ENCODE results near the gene PRPSAP2.
A peak's percentile ranks its signal among the peaks of the same experiment; 100 is the strongest.

The PRPSAP2 gene

DNA sequence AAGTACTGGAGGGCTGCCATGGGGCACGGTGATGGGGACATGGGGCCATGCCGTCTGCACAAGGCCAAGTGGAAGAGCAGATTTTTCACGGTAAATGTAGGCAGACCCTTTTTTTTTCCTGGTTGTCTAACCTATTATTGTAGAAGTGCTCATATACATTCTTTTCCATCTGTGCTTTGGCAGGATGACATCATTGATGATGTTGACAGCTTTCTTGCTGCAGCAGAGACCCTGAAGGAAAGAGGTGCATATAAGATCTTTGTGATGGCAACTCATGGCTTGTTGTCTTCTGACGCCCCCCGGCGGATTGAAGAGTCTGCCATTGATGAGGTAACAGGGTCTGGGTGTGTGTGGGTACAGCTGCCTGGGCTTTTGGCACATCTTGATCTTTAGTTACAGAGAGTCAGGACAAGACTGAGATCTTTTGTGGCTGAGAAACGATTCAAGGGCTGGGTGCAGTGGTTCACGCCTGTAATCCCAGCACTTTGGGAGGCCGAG lies 70.7 kb downstream of the PRPSAP2 start:
- TF ChIP-seq, protein P1, sequence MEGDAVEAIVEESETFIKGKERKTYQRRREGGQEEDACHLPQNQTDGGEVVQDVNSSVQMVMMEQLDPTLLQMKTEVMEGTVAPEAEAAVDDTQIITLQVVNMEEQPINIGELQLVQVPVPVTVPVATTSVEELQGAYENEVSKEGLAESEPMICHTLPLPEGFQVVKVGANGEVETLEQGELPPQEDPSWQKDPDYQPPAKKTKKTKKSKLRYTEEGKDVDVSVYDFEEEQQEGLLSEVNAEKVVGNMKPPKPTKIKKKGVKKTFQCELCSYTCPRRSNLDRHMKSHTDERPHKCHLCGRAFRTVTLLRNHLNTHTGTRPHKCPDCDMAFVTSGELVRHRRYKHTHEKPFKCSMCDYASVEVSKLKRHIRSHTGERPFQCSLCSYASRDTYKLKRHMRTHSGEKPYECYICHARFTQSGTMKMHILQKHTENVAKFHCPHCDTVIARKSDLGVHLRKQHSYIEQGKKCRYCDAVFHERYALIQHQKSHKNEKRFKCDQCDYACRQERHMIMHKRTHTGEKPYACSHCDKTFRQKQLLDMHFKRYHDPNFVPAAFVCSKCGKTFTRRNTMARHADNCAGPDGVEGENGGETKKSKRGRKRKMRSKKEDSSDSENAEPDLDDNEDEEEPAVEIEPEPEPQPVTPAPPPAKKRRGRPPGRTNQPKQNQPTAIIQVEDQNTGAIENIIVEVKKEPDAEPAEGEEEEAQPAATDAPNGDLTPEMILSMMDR (conservative IDR thresholded peaks at IDR 0.05; ENCODE audit: low read depth, low read length) = no peak
- DNase-seq (ENCODE audit: low read depth) = no peak
- no peak overlapping the region for H3K4me3 ChIP-seq (ENCODE audit: low read depth, low read length)

DNA sequence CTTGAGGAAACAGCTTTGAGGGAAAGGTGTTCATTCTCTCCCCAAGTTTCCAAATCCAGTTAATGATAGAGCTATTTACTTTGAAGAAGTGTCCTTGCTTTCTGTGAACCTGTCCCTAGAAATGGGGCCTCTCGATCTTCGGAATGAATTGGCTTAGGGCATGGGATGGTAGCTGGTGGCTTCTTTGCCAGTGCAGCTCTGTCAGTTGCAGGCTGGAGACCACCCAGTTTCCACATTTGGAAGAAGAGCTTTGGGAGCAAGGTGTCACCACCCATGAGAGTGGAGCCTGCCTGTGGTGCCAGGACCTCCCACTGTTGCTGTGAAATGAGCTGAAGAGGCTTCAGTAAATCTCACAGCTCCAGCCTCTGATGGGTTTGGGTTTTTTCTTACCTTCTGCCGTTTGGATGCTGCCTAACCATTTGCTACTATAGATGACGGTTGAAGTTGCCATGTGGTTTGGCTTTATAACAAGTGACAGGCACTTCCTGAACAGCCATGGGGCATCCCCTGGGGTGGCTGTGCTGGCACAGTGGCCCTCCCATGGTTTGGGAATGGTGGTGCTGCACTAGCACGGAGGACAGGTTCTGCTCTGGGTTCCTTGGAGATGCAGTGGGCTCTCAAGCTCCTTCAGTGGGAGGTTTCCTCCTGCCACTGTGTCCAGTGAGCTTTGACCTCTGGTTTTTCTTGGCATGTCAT lies 74.6 kb downstream of the PRPSAP2 start:
- no peak for DNase-seq (ENCODE audit: low read depth)
- TF ChIP-seq, protein P1 (conservative IDR thresholded peaks at IDR 0.05; ENCODE audit: low read depth, low read length) = no peak
- H3K4me3 ChIP-seq (ENCODE audit: low read depth, low read length) = no peak overlapping the region

DNA sequence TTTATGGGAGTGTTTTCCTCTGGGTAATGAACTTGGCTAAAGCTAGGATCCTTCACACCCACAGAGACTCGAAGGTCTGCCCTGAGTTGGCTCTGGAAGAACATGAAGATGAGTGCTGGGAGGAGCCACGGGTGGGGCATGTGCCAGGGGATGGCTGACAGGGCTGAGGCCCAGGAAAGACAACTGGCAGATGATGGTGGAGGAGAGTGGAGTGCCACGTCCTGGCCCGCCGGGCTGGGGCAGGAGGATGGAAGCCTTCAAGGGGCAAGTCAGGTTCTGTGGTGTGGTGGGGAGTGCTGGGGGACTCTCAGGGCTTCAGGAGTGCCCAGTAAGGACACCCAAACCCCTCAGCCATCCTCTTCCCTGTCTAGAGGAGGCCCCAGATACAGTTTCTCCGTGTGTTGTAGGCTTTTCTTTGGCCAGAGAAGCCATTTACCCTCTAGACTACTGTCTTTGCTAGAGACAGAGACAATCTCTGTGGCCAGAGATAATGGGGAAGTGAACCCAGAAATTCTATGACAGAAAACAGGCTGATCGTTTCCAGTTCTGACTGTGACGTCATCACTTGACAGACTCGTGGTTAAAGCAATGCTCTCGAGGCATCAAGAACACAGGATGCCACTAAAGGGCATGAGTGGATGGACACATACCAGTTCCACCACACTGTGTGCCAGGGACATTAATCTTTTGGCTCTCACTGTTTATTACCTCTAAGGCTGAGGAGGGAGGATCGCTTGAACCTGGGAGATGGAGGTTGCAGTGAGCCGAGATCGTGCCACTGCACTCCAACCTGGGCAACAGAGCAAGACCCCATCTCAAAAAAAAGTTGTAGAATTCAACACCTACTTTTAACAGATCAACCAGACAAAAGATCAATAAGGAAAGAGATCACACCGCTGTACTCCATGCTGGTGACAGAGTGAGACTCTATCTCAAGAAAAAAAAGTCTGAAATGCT lies 75.4 kb downstream of the PRPSAP2 start:
- no peak for DNase-seq (ENCODE audit: low read depth)
- TF ChIP-seq, protein P1 (conservative IDR thresholded peaks at IDR 0.05; ENCODE audit: low read depth, low read length) = no peak
- no peak overlapping the region for H3K4me3 ChIP-seq (ENCODE audit: low read depth, low read length)

DNA sequence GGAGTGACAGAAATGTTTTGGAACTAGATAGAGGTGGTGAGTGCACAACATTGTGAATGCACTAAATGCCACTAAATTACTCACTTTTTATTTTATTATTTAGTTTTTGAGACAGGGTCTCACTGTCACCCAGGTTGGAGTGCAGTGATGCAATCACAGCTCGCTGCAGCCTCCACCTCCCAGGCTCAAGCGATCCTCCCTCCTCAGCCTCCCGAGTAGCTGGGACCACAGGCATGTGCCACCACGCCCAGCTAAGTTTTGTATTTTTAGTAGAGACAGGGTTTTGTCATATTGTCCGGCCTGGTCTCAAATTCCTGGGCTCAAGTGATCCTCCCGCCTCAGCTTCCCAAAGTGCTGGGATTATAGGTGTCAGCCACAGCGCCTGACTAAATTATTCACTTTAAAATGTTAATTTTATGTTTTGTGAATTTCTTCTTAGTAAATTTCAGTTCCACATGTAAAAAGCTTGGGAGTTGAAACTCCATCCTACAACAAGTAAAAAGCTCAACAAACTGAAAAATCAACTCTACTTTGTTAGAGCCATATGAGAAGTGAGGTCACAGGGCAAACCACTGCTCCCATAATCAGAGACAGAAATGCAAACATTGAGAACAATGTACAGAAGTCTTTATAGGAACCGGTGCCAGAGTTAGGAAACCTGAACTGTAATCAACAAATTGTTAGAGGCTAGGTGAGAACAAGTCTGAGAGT lies 80.2 kb downstream of the PRPSAP2 start:
- peak; percentile 42 for DNase-seq (ENCODE audit: low read depth)
- TF ChIP-seq, protein P1 (conservative IDR thresholded peaks at IDR 0.05; ENCODE audit: low read depth, low read length) = no peak
- no peak overlapping the region for H3K4me3 ChIP-seq (ENCODE audit: low read depth, low read length)

DNA sequence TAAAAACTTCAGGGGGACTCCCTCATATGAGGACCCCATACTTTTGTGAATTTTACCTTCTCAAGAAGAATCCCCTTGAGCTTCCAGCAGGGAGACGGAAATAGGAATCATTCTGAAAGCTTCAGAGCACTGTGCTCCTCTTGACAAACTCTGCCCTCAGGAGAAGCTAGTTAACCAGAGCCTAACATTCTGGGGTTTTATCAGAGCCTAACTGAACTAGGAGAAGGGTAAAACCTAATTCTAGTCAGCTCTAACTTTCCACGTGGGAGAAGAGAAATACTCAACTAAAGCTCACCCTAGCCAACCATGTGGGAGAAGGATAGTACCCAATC lies 80.7 kb downstream of the PRPSAP2 start:
- TF ChIP-seq, protein P1 (conservative IDR thresholded peaks at IDR 0.05; ENCODE audit: low read depth, low read length) = no peak
- no peak overlapping the region for H3K4me3 ChIP-seq (ENCODE audit: low read depth, low read length)
- DNase-seq (ENCODE audit: low read depth) = no peak

DNA sequence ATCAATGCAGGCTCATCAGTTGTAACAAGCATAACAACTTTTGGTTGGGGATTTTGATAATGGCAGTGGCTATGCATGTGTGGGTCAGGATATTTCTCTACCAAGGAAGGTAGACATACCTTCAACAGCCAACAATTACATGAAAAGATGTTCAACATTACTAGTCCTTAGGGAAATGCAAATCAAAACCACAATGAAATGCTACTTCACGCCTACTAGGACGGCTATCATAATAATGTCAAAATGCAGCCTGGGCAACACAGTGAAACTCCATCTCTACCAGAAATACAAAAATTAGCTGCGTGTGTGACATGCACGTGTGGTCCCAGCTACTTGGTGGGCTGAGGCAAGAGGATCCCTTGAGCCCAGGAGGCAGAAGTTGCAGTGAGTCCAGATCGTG lies 86.7 kb downstream of the PRPSAP2 start:
- no peak overlapping the region for H3K4me3 ChIP-seq (ENCODE audit: low read depth, low read length)
- DNase-seq (ENCODE audit: low read depth) = no peak
- TF ChIP-seq, protein P1 (conservative IDR thresholded peaks at IDR 0.05; ENCODE audit: low read depth, low read length) = no peak
